GM18526 (cell line): ENCODE data around the gene NASP.

ENCODE experiments used
- POLR2A ChIP-seq: IDR thresholded peaks from 3 replicates; pipeline ENCODE4 v1.6.1; 2011; ENCODE audit not compliant: insufficient read length; ENCODE audit errors: extremely low read depth

NASP gene

GRCh38 chr1:45604239-45604638 lies 20.4 kb downstream of the NASP start:
- TF ChIP-seq POLR2A: no peak

GRCh38 chr1:45607404-45608074 lies 23.7 kb downstream of the NASP start:
- no peak for TF ChIP-seq POLR2A

DNA sequence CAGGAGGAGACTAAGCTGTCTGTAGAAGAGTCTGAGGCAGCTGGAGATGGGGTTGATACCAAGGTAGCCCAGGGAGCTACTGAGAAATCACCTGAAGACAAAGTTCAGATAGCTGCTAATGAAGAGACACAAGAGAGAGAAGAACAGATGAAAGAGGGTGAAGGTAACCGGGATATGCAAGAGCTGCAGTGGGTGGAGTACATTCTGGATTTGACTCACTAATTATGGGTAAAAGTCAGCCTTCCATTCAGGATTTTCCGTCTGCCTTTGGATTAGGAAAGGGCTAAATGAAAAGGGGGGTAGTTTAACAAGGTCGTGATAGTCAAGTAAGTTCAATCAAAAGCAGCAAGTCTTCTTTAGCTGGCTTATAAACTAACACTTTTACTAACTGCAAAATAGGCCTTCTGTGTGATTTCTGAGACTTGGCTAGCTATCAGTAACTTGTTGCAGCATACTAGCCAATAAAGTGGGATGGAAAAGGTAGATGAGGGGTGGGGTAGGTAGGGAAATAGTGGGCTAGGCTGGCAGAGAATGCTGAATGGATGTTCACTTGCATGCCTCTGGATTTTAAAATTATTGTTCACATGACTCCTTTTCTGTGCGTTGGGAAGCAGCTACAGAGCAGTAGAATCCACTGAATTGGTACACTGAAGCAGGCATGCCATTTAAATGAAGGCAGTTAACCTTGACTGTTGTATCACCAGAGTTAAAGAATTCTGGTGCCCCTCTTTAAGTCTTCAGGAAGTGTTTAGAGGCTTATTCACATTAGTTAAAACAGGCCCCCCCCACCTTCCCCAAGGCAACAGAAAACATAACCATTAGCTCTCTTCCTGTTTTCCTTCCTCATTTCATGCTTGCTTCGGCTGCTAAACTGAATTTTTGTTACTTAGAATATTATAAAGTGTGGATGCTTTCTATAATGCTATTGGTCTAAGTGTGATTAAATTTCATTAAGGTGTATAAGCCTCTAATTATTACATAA lies 24.6 kb downstream of the NASP start:
- no peak for TF ChIP-seq POLR2A

DNA sequence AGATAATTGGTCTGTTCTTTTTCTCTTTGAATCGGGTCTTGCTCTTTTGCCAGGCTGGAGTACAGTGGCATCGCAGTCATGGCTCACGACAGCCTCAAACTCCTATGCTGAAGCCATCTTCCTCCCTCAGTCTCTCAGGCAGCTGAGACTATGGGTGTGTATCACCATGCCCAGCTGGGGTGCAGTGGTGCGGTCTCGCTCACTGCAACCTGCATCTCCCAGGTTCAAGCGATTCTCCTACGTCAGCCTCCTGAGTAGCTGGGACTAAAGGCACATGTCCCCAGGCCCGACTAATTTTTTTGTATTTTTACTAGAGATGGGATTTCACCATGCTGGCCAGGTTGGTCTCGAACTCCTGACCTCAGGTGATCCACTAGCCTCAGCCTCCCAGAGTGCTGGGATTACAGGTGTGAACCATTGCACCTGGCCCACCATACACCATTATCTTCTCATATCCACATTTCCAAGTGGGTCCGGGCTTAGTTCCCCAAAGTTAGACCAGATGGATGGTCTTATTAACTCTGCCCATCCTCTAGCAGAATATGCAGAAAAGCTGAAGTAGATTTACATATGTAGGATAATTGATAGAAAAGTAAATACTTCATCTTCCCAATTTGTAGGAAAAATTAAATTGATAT lies 26.9 kb downstream of the NASP start:
- TF ChIP-seq POLR2A: no peak

- TF ChIP-seq POLR2A: no peak
Measured at GRCh38 chr1:45612941-45613579, 29.2 kb downstream of the NASP start.

- TF ChIP-seq POLR2A: no peak
Measured at GRCh38 chr1:45615885-45616284, 32.0 kb downstream of the NASP start.

GRCh38 chr1:45617618-45618017 lies 33.8 kb downstream of the NASP start:
- no peak for TF ChIP-seq POLR2A

GRCh38 chr1:45619149-45619921 lies 35.5 kb downstream of the NASP start:
- no peak for TF ChIP-seq POLR2A

- no peak for TF ChIP-seq POLR2A
Measured at GRCh38 chr1:45620588-45621500, 37.0 kb downstream of the NASP start.

- TF ChIP-seq POLR2A: no peak
Measured at GRCh38 chr1:45621501-45621836, 37.6 kb downstream of the NASP start.

DNA sequence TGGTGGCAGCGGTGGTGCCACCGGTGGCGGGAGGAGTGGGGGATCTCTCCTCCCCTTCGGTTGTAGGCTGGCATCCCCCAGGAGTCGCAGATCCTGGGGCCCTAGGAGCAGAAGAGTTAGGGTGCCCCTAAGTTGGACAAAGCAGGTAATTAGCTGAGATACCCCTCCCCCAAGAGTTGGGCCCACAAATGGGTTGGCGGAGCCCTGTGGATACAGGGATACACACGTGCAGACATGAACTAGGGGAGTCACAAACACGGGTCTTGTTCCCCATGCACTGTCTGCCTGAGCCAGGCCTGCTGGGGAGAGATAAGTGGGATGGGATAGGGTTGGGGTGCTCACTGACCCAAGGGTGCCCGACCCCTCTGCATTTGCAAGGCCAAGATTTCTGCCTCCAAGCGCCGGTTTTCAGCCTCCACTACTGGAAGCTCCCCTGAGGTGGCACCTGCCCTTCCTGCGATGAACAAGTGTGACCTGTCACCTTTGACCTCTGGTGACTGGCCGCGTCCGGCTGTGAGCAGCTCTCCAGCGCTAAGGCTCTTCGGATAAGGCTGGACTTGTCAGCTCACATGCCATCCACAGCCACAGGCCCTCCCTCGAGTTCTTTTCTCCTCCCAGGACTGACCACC lies 38.2 kb downstream of the NASP start:
- TF ChIP-seq POLR2A: no peak

DNA sequence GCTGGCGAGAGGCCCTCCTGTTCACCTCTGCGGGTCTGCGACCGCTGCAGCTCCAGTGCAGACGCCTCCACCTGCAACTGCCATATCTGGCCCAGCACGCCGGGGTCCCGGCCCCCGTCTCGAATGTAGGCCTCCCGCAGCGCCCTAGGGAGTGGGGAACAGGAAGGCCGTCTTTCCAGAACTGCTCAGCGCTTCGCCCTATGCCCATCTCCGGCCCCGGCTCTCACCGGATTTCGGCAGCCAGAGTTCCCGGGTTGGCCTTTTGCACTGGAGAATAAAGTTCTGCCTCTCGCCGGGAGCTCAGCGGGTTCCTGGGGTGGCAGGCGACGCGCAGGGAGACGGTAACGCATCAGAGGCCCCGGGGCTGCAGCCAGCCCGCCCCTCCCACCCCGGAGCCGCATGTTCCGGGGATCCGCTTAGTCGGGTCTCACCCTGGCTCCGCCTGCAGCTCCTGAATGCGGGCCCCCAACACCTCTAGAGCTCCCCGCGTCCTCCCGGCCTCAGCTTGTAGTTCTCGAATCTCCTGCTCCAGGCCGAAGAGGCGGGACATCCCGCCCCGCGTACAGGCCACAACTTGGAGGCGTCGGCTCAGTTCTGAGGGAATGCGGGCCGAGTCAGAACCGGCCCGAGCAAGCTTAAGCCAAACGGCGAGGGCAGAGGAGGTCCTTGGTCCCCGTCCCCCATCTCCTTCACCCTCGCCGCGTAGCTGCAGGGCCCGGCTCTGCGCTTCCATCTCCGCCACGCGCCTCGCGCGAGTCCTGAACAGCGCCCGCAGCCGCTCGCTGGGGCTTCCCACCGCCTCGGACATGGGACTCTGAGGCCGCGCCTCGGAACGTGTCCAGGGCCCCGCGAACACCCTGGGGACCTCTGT lies 38.9 kb downstream of the NASP start:
- no peak for TF ChIP-seq POLR2A
